Panc1 (cell line): Measurements from ENCODE around the gene MKLN1. TPM values are rescaled to one million over a fixed set of nuclear protein-coding genes. Genes with fewer than 3 reads are reported as not detected.

Source experiments
- ATAC-seq: fragments of 200-7000 bp; cut with Tn5 transposase; 2 replicates; pipeline ENCODE4 v1.9.1; 2020; ENCODE audit warnings: mild to moderate bottlenecking, moderate library complexity
- BruUV-seq: library from RNA; stranded (reverse); fragments of 400-500 nt; replicated peaks from 2 replicates; lab custom pipeline; 2021; lab: Mats Ljungman, UMichigan
- CTCF ChIA-PET: fragments of 300-600 bp; sonication (Branson Sonifier 250); formaldehyde crosslinking; loops from one replicate; lab custom pipeline; 2022; ENCODE audit warnings: antibody characterized with exemption; lab: Charles Lee
- POLR2A ChIA-PET: fragments of 300-600 bp; sonication (Branson Sonifier 250); formaldehyde crosslinking; loops from one replicate; lab custom pipeline; 2022; ENCODE audit warnings: antibody characterized with exemption; lab: Charles Lee
- DNase-seq: peaks from one replicate; pipeline ENCODE4 v3.0.0-alpha.2; 2010; ENCODE audit warnings: low read depth, low spot score
- H3K27ac ChIP-seq: 2 replicates; pipeline ENCODE4 v1.5.1; 2011; ENCODE audit warnings: mild to moderate bottlenecking, low read length, inconsistent platforms
- H3K27me3 ChIP-seq: fragments of 200-500 bp; sonication (Bioruptor generic); 2 replicates; pipeline ENCODE4 v1.6.0; 2014; ENCODE audit warnings: low read length, inconsistent platforms; ENCODE audit not compliant: control insufficient read depth, insufficient read depth
- H3K36me3 ChIP-seq: fragments of 200-500 bp; sonication (Bioruptor generic); 2 replicates; pipeline ENCODE4 v1.5.1; 2014; ENCODE audit warnings: inconsistent platforms, mild to moderate bottlenecking, low read length, moderate library complexity; ENCODE audit not compliant: control insufficient read depth, insufficient read depth
- H3K4me1 ChIP-seq: 2 replicates; pipeline ENCODE4 v1.5.1; 2011; ENCODE audit warnings: inconsistent platforms, mild to moderate bottlenecking, low read length, moderate library complexity; ENCODE audit not compliant: control insufficient read depth, insufficient read depth
- H3K4me3 ChIP-seq, 2 experiments: 2 replicates each; pipeline ENCODE4 v1.5.1; 2011 to 2012; ENCODE audit warnings: low read depth in 2 of 2, low read length in 2 of 2, mild to moderate bottlenecking in 2 of 2, inconsistent platforms in 1 of 2, moderate library complexity in 1 of 2
- H3K9me3 ChIP-seq: fragments of 200-500 bp; sonication (Bioruptor generic); 2 replicates; pipeline ENCODE4 v1.5.1; 2014; ENCODE audit warnings: low read depth, mild to moderate bottlenecking, inconsistent platforms, low read length, moderate library complexity; ENCODE audit not compliant: control insufficient read depth, insufficient read depth
- POLR2AphosphoS5 ChIP-seq: IDR thresholded peaks from 2 replicates; pipeline ENCODE4 v1.6.1; 2012; ENCODE audit warnings: mild to moderate bottlenecking, low read depth, low read length, moderate library complexity
- SIN3A ChIP-seq: IDR thresholded peaks from 2 replicates; pipeline ENCODE4 v1.6.1; 2012; ENCODE audit warnings: low read depth, mild to moderate bottlenecking, low read length, moderate library complexity, borderline replicate concordance; ENCODE audit not compliant: insufficient read depth
- TCF7L2 ChIP-seq: IDR thresholded peaks from 2 replicates; pipeline ENCODE4 v1.6.1; 2011; ENCODE audit warnings: mild to moderate bottlenecking, low read depth, low read length, inconsistent platforms
- in situ Hi-C: cut with HindIII; loops from 2 replicates; pipeline ENCODE4 v1.10.0; 2016; ENCODE audit warnings: low sequenced_read_pairs, low pct_unique_long_range_greater_than_20kb
- intact Hi-C: fragments of 100-400 bp; cut with micrococcal nuclease; formaldehyde crosslinking; loops from one replicate; pipeline ENCODE4 v1.10.0; 2022; ENCODE audit not compliant: unreplicated experiment
- total RNA-seq: library from RNA; stranded (reverse); gene quantifications from one replicate; pipeline ENCODE4 v1.2.1, GENCODE V29; 2021; ENCODE audit not compliant: unreplicated experiment
- TF ChIP-seq, protein P1 (sequence below), 2 experiments: IDR thresholded peaks; 2 replicates each; pipeline ENCODE4 v1.6.1; 2011 to 2012; ENCODE audit warnings: low read depth in 2 of 2, control low read depth in 1 of 2, low read length in 1 of 2, mild to moderate bottlenecking in 1 of 2, moderate library complexity in 1 of 2; ENCODE audit not compliant: insufficient read depth in 1 of 2
- TF ChIP-seq, protein P2 (sequence below): fragments of 450-650 bp; IDR thresholded peaks from 2 replicates; pipeline ENCODE4 v1.5.1; 2017; ENCODE audit warnings: mild to moderate bottlenecking

MKLN1 gene
- total RNA-seq, 1 experiment from 2014 or later: 46.4 TPM

DNA sequence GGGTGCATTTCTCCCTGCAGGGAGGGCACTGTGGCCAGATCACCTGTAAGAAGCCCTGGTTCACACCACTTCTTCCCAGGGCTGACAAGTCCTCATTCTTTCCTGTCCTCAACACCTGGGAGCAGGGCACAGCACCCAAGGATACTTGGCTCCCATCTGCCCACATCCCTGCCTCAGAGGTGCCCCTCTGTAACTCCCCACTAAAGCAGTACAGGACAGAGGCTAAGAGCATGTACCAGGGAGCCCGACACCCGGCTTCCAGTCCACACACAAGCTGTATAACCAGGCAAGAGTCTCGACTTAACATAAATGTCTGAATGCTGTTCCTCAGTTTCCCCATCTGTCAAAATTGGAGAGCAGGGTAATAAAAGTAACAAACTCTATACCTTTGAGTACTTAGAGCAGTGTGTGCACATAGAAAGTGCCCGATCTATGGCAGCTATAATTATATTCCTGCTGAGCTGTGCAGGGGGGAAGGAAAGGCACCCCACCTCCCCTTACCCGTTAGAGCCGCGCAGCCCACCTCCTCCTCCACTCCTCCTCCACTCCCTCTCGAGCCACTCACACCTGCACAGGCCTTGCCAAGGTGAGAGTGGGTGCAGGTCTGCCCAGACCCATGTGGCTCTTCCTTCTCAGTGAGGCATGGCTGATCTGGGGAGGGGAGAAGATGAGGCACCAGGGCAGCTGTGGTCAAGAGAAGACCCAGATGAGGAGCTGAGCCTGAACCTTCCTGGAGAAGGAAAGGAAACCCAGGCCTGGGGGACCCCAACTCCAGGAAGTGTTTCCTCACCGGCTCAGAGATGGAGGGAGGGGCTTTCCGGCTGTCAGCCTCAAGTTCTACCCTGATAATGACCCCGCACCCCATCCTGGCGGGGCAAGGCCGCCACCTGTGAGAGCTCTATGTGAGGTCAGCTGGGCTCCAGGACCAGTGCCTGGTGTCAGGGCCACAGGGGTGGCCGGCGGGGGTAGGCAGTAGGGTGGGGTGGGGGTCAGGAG lies 206.2 kb downstream of the MKLN1 start:
- CTCF ChIA-PET: interaction anchor here (0.6 kb wide), 1 partner anchor 465 kb away, joined by 16 read pairs; no protein-coding TSS in a partner anchor
- H3K4me3 ChIP-seq: no peak overlapping the region
- no peaks in the 10 kb centered on the region for H3K9me3 ChIP-seq
- DNase-seq (no peak), ATAC-seq (no peak)
- in situ Hi-C loops (no loop called here), intact Hi-C loops (no loop called here)
- no peak for TF ChIP-seq POLR2AphosphoS5
- TF ChIP-seq SIN3A: no peak
- TF ChIP-seq TCF7L2: no peak
- TF ChIP-seq, protein P1, sequence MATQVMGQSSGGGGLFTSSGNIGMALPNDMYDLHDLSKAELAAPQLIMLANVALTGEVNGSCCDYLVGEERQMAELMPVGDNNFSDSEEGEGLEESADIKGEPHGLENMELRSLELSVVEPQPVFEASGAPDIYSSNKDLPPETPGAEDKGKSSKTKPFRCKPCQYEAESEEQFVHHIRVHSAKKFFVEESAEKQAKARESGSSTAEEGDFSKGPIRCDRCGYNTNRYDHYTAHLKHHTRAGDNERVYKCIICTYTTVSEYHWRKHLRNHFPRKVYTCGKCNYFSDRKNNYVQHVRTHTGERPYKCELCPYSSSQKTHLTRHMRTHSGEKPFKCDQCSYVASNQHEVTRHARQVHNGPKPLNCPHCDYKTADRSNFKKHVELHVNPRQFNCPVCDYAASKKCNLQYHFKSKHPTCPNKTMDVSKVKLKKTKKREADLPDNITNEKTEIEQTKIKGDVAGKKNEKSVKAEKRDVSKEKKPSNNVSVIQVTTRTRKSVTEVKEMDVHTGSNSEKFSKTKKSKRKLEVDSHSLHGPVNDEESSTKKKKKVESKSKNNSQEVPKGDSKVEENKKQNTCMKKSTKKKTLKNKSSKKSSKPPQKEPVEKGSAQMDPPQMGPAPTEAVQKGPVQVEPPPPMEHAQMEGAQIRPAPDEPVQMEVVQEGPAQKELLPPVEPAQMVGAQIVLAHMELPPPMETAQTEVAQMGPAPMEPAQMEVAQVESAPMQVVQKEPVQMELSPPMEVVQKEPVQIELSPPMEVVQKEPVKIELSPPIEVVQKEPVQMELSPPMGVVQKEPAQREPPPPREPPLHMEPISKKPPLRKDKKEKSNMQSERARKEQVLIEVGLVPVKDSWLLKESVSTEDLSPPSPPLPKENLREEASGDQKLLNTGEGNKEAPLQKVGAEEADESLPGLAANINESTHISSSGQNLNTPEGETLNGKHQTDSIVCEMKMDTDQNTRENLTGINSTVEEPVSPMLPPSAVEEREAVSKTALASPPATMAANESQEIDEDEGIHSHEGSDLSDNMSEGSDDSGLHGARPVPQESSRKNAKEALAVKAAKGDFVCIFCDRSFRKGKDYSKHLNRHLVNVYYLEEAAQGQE (IDR thresholded peaks at IDR 0.05; ENCODE audit: insufficient read depth in 1 of 2, low read depth in 2 of 2, low read length in 1 of 2): no peak
- TF ChIP-seq, protein P2, sequence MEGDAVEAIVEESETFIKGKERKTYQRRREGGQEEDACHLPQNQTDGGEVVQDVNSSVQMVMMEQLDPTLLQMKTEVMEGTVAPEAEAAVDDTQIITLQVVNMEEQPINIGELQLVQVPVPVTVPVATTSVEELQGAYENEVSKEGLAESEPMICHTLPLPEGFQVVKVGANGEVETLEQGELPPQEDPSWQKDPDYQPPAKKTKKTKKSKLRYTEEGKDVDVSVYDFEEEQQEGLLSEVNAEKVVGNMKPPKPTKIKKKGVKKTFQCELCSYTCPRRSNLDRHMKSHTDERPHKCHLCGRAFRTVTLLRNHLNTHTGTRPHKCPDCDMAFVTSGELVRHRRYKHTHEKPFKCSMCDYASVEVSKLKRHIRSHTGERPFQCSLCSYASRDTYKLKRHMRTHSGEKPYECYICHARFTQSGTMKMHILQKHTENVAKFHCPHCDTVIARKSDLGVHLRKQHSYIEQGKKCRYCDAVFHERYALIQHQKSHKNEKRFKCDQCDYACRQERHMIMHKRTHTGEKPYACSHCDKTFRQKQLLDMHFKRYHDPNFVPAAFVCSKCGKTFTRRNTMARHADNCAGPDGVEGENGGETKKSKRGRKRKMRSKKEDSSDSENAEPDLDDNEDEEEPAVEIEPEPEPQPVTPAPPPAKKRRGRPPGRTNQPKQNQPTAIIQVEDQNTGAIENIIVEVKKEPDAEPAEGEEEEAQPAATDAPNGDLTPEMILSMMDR: no peak
- POLR2A ChIA-PET: no interaction called here
- no peak overlapping the region for H3K27ac ChIP-seq
- H3K36me3 ChIP-seq: no peaks in the 10 kb centered on the region
- no peaks in the 10 kb centered on the region for H3K27me3 ChIP-seq
- BruUV-seq: no TSS peak
- H3K4me1 ChIP-seq: peaks cover 9% of the 10 kb centered on the region

DNA sequence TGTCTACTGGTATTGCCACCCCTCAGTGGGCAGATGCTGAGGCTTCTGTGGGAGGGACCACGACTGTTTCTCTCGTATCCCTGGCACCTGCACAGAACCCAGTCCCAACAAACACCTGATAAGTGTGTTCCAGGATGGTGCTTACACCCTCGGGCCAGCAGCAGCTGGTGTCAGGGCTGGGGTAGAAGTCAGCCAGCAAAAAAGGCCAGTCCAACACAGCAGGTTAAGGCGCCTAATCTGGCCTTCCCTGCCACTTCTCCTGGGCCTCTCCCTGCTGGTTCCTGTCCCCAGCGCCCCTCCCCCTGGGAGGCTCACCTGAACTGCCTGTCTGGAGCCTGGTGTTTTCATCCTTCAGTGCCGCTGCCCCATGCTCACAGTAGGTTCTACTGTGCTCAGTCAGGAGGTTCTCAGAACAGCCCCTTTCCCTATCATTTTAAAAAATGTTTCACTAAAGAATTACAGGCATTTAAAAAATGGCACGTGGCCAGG lies 208.7 kb downstream of the MKLN1 start:
- TF ChIP-seq, protein P2: no peak
- TF ChIP-seq, protein P1 (IDR thresholded peaks at IDR 0.05; ENCODE audit: insufficient read depth in 1 of 2, low read depth in 2 of 2, low read length in 1 of 2): no peak
- TF ChIP-seq POLR2AphosphoS5 (no peak), TCF7L2 (no peak), SIN3A (no peak)
- H3K4me1 ChIP-seq: peaks cover 16% of the 10 kb centered on the region
- no peaks in the 10 kb centered on the region for H3K27me3 ChIP-seq
- ATAC-seq: no peak
- intact Hi-C loops: no loop called here
- no peaks in the 10 kb centered on the region for H3K36me3 ChIP-seq
- CTCF ChIA-PET: no interaction called here
- H3K4me3 ChIP-seq: no peak overlapping the region
- no peaks in the 10 kb centered on the region for H3K9me3 ChIP-seq
- BruUV-seq: no TSS peak
- in situ Hi-C loops: no loop called here
- DNase-seq: no peak
- POLR2A ChIA-PET: no interaction called here
- H3K27ac ChIP-seq: no peak overlapping the region
